ENCODE data around the gene MRGPRD.
"Not testable (repeated sequence)": the region's sequence is repeated elsewhere in the genome, so short reads cannot be mapped to it uniquely, and the experiment has no call there.

Gene MRGPRD

GRCh38 chr11:69005631-69006368 lies 25.0 kb upstream of the MRGPRD start:
- DNase-seq, result no peak

GRCh38 chr11:69005183-69005630 lies 24.4 kb upstream of the MRGPRD start:
- DNase-seq, result no peak

GRCh38 chr11:69004411-69005182 lies 23.8 kb upstream of the MRGPRD start:
- DNase-seq, result no peak

GRCh38 chr11:69003866-69004367 lies 23.1 kb upstream of the MRGPRD start:
- no peak for DNase-seq

GRCh38 chr11:69003301-69003865 lies 22.6 kb upstream of the MRGPRD start:
- no peak for DNase-seq

GRCh38 chr11:69002570-69003231 lies 21.9 kb upstream of the MRGPRD start:
- DNase-seq, result no peak

- DNase-seq, result no peak
These were observed 21.4 kb upstream of the MRGPRD start for GRCh38 chr11:69002110-69002569.

GRCh38 chr11:69001243-69002081 lies 20.7 kb upstream of the MRGPRD start:
- DNase-seq, result no peak

GRCh38 chr11:69000831-69001242 lies 20.1 kb upstream of the MRGPRD start:
- peak in 1 of 2 experiments; percentile 9 for DNase-seq

GRCh38 chr11:69000391-69000790 lies 19.6 kb upstream of the MRGPRD start:
- DNase-seq, result no peak

- not testable (repeated sequence) for DNase-seq
These were observed 19.1 kb upstream of the MRGPRD start for GRCh38 chr11:68999748-69000355.

- no peak for DNase-seq
These were observed 18.4 kb upstream of the MRGPRD start for GRCh38 chr11:68999093-68999747.

- DNase-seq, result peak; percentile 88 to 95
These were observed 17.7 kb upstream of the MRGPRD start for GRCh38 chr11:68998390-68998911.

GRCh38 chr11:68997995-68998348 lies 17.2 kb upstream of the MRGPRD start:
- DNase-seq, result no peak

- DNase-seq, result no peak
These were observed 16.6 kb upstream of the MRGPRD start for GRCh38 chr11:68997124-68997994.

- no peak for DNase-seq
These were observed 15.8 kb upstream of the MRGPRD start for GRCh38 chr11:68996376-68997123.

- DNase-seq, result no peak
These were observed 14.1 kb upstream of the MRGPRD start for GRCh38 chr11:68994894-68995285.

GRCh38 chr11:68994161-68994893 lies 13.5 kb upstream of the MRGPRD start:
- DNase-seq, result no peak

Measured in NCI-H524 (cell line).